HG03095 (cell line): ENCODE measurements around the gene TEP1.
"Not testable (repeated sequence)": the region's sequence is repeated elsewhere in the genome, so short reads cannot be mapped to it uniquely, and the experiment has no call there.

Source experiments
- ATAC-seq: cut with Tn5 transposase; IDR thresholded peaks from one replicate; pipeline ENCODE4 v1.9.1; 2021; ENCODE audit warnings: moderate library complexity; ENCODE audit not compliant: unreplicated experiment

TEP1 gene

DNA sequence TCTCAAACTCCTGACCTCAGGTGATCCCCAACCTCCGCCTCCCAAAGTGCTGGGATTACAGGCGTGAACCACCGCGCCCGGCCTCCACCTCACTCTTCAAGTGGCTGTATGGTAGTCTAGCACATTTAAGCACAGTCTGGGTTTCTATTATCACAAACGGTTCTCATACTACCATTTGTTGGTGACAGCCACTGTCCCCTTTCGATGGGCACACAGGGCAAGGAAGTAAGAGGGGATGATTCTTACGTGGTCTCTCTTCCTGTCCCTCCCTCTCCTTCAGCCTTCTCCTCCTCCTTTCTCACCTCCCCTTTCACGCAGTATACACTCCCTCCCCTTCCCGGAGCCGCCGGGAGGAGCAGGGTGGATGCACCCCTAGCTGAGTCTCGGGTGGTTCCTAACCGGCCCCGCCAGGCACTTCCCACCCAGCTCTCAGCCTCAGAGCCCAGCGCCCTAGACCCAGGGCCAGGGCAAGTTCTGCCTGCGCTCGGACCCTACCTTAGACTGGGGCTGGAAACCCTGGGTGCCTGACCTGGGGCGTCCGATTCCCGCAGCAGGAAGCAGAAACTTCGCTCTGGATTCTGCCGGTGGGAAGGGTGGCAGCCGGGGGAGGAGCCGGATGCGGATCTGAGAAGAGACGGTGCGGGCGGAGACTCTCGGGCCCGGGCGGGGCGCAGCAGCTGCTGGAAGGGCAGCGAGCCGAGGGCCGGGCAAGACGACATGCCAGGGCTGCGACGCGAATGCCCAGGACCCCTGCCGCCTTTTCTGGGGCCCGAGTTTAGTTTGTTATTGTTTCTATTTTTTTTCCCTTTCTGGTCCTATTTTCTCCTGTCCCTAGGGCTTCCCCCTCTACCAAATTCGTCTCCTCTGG, at the start of gene TEP1:
Gene TEP1 (minus strand): TSS at position 626 of the 868 bp plus-strand sequence. CDS start 5,062 bp downstream, outside the sequence.
- peak; percentile 62 for ATAC-seq

DNA sequence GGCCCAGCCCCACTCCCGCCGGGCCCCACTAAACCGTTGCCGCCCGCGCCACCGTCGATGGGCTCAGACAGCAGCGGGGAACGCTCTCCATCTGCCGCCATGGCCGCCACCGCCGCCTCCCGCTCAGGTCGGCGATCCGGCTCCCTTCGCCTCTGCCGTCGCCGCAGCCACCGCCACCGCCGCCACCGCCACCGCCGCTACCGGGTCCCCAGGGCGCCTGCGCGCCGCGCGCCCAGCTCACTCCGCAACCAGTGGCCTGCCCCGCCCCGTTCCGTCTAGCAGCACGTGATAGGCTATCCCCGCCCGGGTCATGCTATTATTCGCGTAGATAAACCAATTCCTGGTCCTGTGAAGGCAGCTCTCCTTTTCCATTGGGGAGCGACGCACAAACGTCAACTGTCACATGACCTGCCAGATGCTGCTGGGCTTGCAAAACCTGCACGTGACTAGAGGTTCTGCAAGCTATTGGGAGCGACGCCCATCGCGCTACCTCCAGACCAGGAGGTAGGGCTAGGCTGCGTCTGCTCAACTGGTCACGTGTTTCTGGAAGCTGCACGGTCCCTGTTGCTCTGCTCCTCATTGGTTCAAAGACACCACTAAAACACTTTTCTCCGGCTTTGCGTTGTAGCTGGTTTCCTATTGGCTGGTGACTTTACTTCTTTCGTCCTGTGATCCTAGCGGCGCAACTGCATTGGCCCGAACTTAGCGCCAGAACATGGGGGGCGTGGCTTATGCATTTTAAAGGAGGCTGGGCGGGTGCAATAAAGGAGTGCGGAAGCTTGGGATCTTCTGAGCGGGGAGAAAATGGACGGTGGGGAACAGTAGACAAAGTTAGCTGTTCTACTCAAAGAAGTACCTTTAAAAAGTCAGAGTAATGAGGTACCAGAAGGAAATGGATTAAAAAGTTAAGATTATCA, 48.2 kb upstream of the TEP1 start, which contains the start of gene PIP4P1:
Gene PIP4P1 (minus strand): TSS at position 210 of the 917 bp plus-strand sequence. CDS start 109 bp downstream, at position 101.
- peak; percentile 92 for ATAC-seq

DNA sequence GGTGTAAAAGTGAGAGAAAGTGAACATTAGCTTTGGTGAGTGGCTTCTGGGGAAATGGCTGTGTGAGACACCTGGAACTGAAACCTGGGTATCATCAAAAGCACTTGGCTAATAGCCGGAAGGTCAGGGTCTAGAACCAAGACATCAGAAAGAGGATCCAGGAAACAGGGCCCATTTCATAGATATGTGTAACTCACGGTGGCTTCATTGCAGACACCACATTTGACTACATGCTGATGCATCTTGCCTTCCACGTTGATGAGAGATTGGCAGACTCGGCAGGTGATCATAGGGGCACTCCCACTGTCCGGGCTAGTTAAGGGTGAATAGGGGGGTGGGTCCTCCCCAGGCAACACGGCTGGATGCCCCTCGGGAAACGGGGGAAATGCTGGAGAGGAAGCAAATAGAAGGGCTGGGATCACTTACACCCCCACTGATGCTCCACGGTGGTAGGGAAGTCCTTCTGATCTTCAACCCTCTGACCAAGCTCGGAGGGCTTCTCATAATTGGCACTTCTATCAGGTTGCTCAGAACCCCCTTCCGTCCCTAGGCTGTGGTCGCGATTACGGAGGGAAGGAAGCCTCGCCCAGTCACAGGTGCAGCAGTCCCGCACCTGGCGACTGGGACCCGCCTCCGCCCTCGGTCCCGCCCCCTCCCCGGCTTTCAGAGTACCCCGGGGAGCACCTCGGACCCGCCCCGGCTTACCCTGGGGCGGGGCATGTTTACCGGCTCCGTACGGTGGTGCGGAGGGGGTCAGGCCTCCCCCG, 47.3 kb upstream of the TEP1 start:
- no peak for ATAC-seq

DNA sequence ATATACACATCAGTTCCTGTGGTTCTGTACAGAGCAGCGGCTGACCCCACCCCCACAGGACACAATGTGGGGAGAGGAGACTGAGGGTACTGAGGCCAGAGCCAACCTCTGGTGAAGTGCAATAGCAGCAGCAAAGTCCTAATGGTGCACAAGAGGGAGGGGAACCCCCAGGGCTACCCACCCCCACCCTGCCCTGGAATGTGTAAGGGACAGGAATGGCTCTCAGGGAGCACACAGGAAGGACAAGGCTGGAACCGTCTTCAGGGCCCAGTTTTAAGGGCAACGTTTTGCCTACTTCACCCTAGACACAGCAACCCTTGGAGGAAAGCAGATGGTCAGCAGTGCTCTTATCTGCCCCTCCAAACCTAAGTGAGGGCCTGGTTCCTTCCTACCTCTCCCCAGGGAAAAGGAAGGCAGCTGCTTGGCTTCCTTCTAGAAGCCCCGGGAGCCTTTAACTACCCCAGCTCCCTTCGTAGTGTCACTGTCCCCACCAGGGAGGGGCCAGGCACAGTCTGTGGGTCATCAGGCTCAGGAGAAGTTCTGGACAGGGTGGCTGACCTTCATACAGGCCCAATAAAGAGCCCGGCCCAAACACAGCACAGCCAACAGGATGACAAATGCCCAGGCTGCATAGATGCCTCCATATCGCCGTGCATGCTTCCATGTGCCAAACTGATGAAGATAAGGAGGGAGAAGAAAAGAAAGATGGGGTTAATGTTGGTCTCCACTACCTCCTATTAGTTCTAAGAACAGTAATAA, 44.9 kb upstream of the TEP1 start:
- ATAC-seq, result no peak

DNA sequence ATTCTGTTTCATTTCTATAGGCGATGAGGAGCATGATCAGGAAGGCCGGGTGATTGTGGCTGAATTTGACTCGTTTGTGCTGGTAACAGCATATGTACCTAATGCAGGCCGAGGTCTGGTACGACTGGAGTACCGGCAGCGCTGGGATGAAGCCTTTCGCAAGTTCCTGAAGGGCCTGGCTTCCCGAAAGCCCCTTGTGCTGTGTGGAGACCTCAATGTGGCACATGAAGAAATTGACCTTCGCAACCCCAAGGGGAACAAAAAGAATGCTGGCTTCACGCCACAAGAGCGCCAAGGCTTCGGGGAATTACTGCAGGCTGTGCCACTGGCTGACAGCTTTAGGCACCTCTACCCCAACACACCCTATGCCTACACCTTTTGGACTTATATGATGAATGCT, 43.7 kb upstream of the TEP1 start:
- no peak for ATAC-seq

DNA sequence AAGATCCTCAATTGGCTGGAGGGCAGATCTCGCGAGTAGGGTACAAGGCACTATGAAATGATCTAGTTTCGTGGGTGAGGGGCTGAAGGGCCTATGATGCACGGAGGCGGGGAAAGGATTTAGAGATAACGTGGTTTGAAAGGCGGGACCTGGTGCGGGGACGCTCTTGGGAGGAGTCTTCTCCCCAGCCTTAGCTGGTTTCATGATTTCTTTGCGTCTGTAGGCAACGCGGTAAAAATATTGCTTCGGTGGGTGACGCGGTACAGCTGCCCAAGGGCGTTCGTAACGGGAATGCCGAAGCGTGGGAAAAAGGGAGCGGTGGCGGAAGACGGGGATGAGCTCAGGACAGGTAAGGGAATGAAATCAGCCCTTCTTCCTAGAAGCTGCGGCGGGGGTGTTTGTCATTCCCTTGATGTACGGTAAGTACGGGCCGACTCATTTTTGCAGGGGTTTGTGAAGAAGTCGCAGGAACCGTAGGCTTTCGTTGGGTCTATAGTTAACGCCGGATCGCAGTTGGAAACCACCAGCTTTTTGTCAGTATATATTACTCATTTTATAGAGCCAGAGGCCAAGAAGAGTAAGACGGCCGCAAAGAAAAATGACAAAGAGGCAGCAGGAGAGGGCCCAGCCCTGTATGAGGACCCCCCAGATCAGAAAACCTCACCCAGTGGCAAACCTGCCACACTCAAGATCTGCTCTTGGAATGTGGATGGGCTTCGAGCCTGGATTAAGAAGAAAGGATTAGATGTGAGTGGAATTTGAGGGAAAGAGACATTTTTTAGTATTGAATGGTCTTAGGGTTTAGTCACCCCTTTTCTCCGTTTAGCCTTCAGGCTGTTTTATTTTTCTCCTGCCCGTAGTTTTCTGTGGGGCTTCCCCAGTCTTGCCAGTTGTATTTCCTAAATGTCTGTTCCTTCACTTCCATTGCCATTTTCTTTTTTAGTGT, 42.3 kb upstream of the TEP1 start:
- peak; percentile 29 for ATAC-seq

DNA sequence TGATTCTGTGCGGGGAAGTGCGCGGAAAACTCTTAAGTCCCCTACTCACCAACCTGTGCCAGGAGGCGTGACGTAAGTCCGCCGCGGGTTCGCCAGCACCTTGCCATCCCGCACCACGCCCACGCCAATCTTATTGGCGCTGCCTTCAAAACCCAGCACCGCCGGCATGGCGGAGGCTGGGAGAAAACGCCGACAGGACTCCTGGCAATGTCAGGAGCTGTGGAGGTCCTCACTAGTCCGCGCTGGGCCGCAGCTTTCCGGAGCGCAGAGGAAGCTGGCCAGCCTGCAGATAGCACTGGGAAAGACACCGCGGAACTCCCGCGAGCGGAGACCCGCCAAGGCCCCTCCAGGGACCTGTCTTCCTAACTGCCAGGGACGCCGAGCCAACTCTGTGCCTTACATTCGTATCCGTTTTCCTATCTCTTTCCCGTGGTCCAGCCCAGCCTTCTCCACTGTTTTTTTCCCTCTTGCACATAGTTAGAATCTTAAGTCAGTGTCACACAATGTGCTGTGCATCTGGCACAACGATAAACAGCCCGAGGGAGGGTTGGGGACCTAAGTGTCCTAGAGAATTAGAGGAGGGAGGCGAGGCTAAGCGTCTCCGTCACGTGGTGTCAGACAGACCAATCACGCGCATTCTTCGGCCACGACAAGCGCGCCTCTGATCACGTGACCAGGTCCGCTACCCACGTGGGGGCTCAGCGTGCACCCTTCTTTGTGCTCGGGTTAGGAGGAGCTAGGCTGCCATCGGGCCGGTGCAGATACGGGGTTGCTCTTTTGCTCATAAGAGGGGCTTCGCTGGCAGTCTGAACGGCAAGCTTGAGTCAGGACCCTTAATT, 41.4 kb upstream of the TEP1 start, which contains the start of the genes APEX1 and OSGEP:
Gene APEX1 (plus strand): TSS at position 711 of the 839 bp plus-strand sequence. CDS start 420 bp downstream, outside the sequence.
Gene OSGEP (minus strand): TSS at position 297 of the 839 bp plus-strand sequence. CDS start 129 bp downstream, at position 168.
- peak; percentile 80 for ATAC-seq

DNA sequence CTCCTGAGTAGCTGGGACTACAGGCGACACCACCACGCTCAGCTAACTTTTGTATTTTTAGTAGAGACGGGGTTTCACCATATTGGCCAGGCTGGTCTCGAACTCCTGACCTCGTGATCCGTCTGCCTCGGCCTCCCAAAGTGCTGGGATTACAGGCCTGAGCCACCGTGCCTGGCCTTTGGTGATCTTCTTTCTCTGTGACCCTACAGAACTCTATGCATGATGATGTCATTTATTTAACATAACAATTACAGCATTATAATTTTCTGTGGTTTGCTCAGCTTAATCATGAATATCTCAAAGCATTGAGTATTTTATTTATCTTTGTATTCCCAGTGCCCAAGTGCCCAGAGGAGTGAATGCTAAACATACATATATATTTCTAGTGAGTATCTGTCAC, 39.5 kb upstream of the TEP1 start:
- ATAC-seq, result not testable (repeated sequence)

DNA sequence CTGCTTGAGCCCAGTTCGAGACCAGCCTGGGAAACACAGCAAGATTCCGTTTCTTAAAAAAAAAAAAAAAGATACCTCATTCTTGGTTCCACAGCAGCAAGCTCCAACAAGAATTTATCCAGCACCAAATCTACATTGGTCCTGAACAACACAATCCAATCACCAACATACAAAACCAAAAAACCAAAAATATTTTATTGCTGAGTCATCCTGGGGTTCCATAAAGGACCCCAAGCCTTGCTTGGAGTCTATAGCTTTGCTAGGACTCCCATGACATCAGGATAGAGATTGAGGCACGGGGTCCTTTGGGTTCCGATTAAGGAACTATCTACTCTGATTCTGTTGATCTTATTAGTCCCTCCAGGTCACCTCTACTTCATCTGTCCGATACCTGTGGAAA, 33.6 kb upstream of the TEP1 start:
- ATAC-seq, result no peak

DNA sequence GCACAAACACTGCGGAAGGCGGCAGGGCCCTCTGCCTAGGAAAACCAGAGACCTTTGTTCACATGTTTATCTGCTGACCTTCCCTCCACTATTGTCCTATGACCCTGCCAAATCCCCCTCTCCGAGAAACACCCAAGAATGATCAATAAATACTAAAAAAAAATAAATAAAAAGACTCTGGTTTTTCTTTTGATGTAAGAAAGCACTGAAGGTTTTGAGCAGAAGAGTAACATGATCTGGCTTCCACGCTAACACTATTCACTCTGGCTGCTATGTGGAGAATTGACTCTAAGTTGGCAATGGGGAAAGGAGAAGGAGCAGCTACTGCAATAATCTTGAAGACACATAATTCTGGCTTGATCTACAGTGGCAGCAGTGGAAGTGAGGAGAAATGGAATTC, 30.3 kb upstream of the TEP1 start:
- not testable (repeated sequence) for ATAC-seq

DNA sequence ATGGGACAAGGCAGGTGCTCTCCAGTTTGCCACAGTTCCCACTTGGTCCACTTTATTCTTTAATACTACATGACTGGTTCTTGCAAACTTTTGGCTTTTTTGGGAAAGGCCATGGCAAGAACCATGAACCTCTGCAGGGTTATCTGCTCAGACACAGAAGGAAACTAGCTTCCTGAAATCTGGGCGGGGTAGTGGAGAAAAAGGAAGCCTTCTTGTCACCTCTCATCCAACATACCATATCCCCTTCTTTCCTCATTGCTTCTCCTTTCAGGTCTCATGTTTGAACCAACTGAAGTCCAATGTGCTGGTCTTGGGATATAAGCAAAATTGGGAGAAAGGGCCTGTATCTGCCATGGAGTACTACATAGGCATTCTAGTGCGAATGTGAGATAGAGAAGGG, 28.2 kb upstream of the TEP1 start:
- no peak for ATAC-seq

DNA sequence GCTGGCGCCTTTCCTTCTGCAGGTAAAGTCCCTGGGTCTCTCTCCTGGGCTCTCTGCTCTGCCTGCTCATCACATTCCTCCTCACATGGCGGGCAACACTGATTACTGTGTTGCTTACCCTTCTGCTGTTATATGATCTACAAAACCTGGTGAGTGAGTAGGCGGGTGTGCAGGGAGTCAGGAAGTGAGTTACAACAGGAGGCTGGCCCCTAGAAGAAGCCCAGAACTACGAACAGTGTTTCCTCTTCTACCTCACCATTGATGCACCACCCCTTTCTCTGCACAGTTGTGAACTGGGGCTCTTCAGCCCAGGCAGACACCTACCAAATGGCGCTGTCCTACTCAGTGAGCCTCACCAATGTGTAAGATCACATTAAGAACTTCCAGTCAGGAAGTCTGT, 27.6 kb upstream of the TEP1 start:
- no peak for ATAC-seq

DNA sequence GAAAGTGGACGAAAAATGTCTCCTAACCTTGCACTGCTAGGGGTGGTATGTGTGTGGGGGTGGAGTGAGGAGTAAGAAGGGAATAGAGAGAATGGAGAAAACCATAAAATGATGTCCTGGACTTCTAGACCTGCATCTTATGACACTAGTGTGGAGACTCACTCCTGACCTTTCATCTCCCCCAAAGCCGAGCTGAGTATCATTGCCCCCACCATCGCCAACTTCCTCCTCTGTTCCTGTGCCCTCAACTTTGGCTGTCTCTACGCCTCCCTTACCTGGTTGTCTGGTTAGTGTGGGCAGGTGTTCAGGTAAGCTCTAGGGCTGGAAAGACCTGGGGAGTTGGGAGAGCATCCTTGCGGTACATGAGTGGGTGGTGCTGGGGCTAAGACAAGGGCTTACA, 27.2 kb upstream of the TEP1 start:
- no peak for ATAC-seq

DNA sequence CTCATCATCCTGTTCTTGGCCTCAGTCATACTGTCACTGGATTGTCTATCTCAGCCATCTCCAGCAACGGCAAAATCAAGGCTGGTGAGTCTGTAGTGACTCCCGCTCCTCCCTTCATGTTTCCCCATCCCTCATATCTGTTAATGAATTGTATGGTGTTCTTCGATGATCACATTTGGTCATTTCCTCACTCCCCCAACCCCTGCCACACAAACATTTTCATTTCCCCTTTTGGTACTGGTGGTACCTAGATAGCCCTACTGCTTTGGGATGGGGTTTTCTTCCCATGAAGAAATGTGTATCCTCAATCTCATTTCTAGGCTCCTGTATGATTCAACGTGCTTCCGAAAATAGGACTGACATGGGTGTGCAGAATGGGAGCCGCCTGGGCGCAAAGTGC, 25.4 kb upstream of the TEP1 start:
- no peak for ATAC-seq

DNA sequence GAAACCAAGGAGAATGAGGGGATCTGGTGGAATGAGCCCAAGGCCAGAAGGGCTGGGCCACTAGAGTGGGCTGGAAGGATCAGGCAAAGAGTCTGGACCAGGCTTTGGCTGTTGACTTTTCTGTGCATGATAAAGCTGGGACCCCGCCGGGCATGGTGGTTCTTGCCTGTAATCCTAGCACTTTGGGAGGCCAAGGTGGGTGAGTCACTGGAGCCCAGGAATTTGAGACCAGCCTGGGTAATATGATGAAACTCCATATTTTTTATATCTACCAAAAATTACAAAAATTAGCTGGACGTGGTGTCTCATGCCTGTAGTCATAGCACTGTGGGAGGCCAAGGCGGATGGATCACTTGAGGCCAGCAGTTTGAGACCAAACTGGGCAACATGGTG, 23.1 kb upstream of the TEP1 start:
- no peak for ATAC-seq

DNA sequence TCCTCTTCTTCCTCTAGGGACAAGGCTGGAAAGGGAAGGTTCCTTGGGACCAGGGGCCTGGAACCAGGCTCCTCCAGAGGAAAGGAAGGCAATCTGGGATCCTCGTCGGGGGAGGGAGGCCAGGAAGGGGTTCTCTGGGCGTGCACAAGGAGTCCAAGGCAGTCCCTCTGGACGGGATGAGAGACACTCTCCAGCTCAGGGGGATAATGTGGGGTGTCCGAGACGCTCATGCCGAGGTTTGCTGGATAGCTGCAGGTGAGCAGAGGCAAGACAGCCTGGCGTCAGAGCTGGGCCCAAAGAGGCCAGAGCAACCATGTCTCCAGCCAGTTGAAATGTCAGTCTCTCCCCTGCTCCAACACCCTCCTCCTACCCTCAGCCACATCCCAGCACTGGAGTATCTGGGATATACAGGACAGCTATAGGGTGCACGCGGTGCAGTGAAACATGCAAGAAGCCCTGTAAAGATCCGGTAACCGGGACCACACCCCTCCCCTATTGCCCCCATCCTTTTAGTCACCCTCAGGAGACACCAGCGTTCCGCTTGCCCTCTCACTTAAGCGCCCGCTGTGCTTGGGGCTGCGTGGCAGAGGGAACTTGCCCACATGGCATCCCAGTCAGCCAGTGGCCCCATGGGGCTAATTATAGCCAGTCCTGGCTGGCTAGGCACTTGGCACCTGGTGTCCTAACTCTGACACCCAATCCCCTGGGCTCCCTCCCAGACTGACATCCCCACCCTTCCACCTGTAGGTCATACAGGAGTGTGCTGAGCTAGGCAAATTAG, 22.5 kb upstream of the TEP1 start, which contains the start of gene KLHL33:
Gene KLHL33 (minus strand): TSS at position 585 of the 781 bp plus-strand sequence. CDS start 355 bp downstream, at position 230.
- no peak for ATAC-seq
